HG02938 (cell line): ENCODE results near the gene RAB34.
"Not testable (repeated sequence)": the region's sequence is repeated elsewhere in the genome, so short reads cannot be mapped to it uniquely, and the experiment has no call there.

Source experiments
- ATAC-seq: cut with Tn5 transposase; IDR thresholded peaks from one replicate; pipeline ENCODE4 v1.9.1; 2021; ENCODE audit warnings: mild to moderate bottlenecking, moderate library complexity; ENCODE audit not compliant: unreplicated experiment

RAB34 gene

DNA sequence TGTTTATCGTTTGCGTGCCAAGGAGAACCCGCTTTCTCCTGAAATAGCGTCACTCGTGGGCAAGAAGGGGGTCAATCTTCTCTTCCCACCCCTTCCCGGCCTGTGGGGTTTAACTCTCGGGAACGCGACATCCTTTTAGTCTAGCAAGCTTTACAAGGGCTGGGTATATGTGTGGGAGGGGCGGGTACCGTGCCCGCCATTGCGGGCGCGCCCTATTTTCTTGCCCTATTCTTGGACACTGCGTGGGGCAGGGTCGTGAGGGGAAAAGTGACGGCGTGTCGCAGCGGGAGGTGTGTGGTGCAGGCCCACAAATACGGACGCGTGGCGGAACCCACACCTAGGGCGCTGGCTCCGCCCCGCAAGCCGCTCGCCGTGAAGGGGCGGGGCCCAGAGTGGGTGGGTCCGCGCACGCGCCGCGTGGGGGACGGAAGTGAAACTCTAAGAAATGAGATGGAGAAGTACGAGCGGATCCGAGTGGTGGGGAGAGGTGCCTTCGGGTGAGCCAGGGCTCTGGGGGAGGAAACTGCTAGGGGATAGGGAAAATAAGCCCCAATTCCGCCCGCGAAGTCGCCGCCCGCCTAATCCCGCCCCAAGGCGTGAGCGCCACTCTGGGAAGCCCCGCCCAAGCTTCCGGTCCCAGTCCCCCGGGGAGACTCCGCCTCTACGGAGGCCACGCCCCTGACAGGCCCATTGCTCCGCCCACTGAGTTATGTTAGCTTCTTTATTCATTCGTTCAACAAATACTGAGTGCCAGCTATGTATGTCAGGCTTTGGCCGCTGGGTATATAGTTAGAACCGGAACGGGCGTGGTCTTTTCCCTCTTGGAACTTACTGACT is 10.9 kb upstream of the RAB34 start, which contains the start of gene NEK8:
TSS of gene NEK8 (plus strand) at position 425 of the 837 bp plus-strand sequence. CDS start at position 451, 26 bp downstream.
- peak; percentile 28 for ATAC-seq

DNA sequence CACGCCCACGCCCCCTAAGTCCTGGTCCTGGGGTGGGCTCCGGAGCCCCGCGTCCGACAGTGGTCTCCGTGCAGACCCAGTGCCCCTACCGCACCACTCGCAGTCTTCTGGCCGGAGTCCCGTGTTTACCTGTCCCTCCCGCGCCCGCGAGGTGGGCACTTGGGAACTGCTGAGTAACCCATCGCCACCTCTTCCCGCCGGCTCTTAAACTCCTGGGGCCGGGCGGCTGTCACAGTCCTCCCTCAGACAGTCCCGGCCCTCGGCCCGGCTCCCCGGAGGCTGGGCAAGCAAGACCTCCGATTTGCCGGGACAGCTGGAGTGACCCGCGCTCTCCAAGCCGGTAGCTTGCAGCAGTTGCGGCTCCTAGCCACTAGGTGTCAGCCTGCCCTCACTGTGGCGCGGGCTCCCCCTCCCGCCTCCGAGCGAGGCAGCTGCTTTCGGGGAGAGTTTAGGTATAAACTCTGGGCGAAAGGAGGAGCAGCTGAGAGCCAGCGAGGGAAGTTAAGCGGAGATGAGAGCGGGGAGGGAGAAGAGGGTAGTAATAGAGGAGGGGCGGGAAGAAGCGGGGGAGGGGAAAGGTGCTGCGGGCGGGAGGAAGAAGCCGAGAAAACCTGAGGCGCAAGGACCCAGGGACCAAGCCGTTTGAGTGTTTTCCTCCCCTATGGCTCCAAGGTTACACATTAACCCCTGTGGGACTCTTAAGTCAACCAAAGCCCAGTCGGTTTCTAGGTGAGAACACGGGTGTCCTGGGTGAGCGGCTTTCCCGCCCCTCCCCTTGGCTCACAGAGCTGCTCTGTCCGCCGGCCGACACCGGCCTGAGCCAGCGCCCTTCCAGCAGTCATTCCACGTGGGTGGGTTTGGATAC is 9.2 kb upstream of the RAB34 start:
- ATAC-seq: peak; percentile 40

DNA sequence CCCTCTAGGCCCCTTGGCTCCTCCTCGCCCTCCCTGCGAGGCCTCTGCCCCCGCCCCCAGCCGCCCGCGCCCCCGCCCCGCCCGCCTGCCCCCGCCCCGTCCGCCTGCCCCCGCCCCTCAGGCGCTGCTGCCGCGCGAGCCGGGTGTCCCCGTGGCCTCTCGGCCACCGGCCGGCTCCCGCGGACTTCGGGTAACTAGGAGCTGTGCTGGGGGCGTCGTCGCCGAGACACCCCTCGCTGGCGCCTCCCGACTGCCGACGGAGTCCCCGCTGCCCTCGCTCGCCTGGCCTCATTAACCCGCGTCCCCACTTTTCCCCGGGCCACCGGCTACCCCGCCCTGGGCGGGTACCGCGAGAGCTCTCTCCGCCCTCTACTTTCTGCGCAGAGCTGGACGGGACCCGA is 8.6 kb upstream of the RAB34 start, which contains the start of gene TLCD1:
TSS of gene TLCD1 (minus strand) at position 8 of the 401 bp plus-strand sequence. CDS start 136 bp downstream, outside the sequence.
- ATAC-seq: no peak

DNA sequence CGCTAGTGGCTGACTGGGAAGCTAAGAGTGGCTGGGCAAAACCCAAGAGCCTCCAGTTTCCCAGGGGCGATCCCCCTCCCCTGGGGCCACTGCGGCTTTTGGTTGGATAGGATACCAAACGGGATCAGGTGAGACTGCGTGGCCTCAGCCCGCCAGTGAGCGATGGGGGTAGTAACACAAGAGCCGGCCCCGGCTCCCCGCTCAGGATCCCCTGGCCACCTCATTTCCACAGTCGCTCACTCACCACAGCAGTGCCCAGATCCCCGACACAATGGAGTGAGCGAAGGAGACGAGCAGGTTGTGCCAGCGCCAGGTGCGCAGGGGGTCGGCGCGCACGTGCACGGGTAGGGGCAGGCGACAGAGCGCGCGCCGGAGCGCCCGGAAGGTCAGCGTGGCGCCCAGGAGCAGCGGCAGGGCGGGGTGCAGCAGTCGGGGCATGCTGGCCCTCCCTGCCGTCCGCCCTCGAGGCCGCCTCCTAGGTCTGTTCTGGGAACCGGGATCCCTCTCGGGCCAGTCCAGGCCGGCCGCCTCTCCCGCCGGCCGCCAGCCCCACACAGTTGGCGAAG is 8.1 kb upstream of the RAB34 start:
- no peak for ATAC-seq

DNA sequence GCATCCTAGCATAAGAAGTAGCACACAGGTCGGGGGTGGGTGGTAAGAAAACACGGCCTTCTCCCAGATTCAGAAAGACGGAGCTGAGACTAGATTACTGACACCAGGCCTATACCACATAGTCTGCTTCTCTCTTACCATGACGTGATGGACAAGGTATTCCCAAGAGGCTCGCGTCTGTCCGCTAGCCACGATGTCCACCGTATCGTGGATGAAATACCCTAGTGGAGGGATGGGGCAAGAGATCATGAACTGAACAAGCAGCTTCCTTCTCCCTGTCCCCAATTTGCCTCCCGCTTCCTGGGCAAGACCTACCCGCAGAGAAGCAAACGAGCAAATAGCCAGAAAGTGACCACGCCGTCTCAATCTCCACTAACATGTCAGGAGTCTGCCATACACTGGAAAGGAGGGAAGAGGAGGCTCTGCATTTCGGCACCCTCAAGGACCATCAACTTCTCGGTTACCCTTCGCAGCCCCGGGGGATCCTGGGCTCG is 7.5 kb upstream of the RAB34 start:
- ATAC-seq: no peak

DNA sequence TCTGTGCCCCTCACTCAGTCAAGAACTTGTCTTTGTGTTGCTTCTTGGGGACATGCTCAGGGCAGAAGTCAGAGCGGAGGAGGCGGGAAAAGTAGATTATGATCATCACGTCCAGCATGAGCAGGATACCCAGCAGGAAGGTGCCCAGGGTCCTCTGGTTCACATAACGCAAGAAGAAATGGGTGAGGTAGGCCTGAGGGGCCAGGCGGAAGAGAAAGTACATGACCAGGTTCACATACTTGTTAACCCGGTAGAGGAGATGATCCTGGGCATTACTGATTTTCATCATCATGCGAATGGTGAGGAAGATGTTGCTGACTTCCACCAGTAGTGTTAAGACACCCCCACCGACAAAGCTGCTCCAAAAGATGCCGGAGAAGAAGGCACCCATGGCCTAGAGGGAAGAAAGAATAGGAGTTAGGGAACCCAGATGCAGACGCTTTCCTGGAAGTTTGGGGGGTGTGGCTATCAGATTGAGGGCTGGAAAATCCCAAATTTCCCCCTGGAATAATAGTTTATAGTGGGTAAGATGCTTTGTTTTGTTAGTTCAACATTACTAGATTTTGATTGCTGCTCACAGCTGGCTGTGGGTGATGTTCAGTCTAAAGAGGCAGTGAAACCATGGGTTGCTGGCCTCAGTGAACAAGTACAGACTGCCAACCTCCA is 7.0 kb upstream of the RAB34 start:
- ATAC-seq: no peak

DNA sequence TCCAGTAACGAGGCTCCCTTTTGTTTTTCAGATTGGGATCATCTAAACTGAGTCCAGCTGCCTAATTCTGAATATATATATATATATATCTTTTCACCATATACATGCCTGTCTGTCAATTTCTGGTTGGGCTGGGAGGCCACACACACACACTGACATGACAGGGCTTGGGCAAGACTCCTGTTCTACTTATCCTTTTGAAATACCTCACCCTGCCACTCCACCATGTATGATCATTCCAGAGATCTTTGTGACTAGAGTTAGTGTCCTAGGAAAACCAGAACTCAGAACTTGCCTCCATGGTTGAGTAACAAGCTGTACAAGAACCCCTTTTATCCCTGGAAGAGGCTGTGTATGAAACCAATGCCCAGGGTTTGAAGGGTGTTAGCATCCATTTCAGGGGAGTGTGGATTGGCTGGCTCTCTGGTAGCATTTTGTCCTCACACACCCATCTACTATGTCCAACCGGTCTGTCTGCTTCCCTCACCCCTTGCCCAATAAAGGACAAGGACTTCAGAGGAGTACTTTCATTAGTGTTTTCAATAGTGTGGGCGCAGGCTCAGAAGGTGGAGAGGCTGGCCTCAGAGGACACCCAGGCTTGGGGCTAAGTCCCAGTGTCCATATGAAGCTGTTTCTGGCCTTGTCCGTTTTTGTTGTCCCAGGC is 6.3 kb upstream of the RAB34 start:
- not testable (repeated sequence) for ATAC-seq

DNA sequence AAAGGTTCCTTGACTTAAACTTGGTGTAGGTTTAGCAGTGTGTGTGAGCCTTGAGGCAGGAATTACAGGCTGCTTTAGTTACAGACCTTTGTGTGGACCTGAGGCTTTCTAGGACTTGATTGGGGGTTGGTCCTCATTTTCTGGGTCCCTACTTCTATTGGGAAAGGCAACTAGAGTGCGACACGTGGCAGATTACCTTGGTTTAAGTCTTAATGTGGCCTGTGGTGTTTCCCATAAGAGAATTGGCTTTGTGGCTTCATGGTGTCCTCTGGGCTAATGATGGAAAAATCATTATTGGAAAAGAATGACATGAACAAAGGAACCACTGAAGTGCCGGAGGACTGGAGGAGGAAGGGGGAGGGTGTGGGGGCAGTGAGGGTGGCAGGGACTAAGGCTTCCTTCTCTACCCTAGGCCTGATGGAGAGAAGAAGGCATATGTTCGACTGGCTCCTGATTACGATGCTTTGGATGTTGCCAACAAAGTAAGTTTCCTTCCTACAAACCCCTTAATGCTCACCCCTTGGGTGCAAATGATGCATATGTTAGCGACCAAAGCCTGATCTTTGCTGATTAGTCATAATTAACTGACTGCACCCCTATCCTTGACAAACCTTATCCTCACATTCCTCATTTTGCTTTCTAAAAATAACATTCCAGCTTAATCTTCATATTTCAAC is 5.6 kb upstream of the RAB34 start:
- no peak for ATAC-seq

DNA sequence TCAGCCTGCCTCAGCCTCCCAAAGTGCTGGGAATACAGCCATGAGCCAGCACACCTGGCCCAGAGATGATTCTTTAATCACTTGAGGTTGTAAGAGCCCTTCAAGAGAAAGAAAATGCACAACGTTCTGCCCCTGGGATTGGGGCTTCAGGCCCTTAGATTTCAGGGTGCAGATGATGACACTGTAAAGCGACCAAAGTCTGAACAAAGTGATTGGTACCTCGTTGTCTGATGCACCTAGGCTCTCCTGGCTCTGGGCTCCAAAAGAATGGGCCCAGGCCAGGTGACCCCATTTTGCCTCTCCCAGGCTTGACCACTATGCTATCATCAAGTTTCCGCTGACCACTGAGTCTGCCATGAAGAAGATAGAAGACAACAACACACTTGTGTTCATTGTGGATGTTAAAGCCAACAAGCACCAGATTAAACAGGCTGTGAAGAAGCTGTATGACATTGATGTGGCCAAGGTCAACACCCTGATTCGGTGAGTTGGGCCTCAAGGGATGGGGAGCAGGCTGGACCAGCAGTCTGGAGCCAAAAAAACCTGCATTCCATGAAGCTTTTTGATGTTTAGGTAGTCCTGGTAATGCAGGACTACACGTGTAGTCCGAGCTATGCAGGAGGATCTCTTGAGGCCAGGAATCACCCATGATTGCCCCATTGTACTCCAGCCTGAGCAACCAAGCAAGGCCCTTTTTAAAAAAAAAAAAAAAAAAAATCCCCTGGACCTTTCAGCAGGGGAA is 4.9 kb upstream of the RAB34 start:
- ATAC-seq: no peak

DNA sequence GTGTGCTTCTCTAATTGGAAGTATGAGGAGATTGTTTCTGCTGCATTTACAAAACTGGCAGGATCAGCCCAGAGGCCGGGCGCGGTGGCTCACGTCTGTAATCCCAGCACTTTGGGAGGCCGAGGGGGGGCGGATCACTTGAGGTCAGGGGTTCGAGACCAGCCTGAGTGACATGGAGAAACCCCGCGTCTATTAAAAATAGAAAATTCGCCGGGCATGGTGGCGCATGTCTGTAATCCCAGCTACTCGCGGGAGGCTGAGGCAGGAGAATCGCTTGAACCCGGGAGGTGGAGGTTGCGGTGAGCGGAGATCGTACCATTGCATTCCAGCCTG is 3.3 kb upstream of the RAB34 start:
- not testable (repeated sequence) for ATAC-seq

DNA sequence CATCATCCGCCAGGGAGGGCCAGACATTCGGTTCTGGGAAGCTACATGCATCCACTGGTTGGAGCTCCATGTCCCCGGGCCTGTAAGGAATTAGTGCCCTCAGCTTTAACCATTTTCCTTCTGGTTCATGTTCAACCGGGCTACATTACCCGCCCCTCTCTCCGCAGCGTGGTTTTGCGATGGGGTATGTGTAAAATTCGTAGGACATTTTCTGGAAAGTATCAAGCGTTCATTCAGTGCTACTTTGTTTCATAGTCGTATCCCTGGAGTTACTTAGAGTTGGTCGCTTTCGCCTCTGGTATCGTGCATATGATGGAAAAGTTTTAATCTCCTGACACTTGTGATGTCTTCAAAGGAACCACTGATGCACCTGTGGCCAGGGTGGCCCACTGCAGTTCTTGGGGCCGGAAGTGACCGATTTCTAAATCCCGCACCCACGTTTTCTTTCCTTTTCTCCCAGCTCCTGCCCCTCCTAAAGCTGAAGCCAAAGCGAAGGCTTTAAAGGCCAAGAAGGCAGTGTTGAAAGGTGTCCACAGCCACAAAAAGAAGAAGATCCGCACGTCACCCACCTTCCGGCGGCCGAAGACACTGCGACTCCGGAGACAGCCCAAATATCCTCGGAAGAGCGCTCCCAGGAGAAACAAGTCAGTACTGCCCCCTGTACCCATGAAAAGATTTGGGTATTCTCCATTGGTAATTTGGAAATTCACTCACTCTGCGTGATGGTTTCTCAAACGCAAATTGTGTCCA is 2.8 kb upstream of the RAB34 start:
- no peak for ATAC-seq

DNA sequence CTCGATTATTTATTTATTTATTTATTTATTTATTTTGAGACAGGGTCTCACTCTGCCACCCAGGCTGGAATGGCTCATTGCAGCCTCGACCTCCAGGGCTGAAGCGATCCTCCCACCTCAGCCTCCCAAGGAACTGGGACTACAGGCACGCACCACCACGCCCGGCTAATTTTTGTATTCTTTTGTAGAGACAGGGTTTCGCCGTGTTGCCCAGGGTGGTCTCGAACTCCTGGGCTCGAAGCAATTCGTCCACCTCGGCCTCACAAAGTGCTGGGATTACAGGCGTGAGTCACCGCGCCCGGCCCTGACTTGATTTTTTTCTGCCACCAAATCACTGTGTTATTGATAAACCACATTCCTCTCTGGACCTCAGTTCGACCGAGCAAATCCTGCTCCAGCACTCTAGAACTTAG is 1.4 kb upstream of the RAB34 start:
- no peak for ATAC-seq

DNA sequence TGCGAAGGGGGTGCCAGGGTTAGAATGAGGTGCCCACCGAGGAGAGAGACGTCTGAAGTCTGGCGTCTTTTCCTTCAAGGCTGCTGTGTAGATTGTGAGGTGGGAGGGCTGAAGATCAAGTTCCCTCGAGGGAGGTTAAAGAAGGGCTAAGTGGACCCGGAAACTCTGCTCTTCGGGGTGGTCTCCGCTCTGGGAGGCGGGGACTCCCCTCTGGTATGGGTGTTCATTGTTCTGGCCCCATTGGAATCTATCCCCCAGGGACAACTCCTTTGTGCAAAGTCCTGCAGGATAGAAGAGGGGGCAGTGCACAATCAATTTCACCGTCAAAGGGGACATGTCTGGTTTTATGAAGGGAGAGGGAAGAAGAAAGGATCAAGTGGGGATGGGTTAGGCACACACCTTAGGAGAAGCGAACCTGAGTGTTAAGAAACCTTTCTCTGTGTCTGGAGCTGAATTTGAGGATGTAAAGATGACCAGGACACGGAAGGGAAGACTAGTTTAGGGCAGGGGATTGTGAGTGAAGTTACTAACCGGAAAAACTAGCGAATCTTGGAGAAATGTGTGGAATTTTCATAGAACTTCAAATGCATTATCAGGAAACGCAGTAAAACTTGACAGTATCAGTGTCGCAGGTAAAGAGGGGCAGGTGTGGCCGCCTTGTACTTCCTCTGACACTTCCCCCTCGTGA is 809 bp upstream of the RAB34 start:
- no peak for ATAC-seq

DNA sequence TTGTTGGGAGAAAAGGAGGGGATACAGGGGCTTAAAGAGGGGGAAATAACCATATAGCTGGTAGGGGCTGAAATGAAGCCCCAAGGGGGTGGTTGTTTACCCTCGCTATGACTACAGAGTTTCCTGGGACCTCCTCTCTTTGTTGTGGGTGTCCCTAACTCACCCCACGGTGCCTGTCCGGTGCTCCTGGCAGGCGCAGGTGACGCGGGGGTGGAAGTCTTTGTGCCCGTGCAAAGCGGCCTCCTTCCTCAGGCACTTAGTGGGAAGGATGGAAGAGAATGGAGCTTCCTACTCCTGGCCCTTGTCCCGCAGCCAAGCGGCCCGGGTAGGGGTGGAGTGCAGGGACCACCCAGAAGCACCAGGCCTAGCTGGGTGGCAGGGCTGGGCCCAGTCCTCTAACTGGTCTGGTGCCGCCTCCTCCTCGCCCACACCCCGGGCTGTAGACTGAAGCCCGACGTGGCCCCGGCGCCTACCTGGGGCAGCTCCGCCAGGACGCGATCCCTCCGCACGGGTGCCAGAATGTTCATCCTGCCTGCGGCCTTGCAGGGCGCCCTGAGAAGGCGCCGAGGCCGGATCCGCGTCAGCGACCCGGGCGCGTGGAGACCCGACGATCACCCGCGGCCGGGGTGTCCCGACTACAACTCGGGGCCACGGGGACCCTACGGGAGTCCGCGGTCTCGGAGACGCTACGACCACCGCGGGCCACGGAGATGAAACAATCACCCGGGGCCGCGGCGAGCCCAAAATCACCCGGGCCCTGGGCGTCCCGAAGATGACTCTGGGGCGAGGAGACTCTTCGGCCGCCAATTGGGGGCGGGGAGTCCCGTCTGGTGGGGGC is 709 bp downstream of the RAB34 start:
- ATAC-seq: no peak

DNA sequence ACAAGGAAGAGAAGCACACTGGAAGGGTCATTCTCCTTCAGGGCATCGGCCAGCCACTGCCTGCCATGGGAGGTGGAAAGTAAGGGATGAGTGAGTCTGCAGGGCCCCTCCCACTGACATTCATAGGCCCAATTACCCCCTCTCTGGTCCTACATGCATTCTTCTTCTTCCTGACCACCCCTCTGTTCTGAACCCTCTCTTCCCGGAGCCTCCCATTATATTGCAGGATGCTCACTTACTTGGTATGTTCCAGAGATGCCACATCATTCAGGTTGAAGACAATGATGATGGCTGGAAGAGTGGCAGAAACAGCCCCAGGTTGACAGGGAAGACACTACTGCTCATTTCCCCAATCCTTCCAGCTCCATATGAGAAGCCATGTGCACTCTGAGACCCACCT is 2.5 kb downstream of the RAB34 start:
- no peak for ATAC-seq

DNA sequence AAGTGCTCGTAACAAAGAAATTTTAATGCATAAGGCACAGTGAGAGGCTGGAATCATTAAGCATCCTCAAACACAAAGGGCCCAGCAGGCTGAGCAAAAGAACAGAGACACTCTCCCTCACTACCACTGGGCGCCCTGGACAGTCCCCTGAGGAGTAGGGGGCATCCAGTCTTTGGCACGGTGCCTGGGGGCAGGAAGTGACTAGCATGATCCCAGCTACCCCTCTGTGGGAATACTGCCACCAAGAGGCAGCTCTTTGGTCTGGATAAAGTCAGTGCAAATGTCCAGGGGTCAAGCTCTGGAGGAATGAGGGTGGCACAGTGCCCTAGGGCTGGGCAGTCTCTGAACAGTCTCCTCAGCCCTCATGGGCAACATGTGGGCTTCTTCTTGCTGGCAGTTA is 3.4 kb downstream of the RAB34 start:
- ATAC-seq: no peak
